Measurements from ENCODE around the gene HSFX1.

HSFX1 gene

GRCh38 chrX:149807747-149808458 lies 34.0 kb downstream of the HSFX1 start:
- DNase-seq = no peak

- no peak for DNase-seq
Observed at GRCh38 chrX:149818652-149819051, 44.8 kb downstream of the HSFX1 start.

DNA sequence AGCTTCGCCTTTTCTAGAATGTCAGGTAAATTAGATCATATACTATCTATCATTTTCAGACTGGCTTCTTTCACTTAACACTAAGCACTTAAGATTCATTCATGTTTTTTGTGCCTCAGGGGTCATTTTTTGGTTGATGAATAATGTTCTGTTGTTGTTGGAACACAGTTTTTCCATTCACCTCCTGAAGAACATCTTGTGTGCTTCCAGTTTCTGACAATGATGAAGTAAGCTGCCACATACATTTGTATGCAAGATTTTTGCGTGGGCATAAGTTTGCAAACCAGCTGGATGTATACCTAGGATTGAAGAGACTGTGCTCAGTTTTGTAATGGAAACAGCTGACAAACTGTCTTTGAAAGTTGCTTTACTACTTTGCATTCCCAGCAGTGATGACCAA lies 45.5 kb downstream of the HSFX1 start:
- DNase-seq = no peak

GRCh38 chrX:149825424-149825823 lies 51.6 kb downstream of the HSFX1 start:
- no peak for DNase-seq
